ENCODE measurements around the gene GRM1. TPM values are rescaled to one million over a fixed set of nuclear protein-coding genes. Genes with fewer than 3 reads are reported as not detected.
A peak's percentile ranks its signal among the peaks of the same experiment; 100 is the strongest.

Gene GRM1
- total and polyA plus RNA-seq, 2 experiments from 2014 or later, result not detected

- Histone ChIP-seq H3K4me3 (no peak overlapping the region), H3K4me2 (ENCODE audit: unreplicated experiment) (no peak overlapping the region), H3K4me1 (ENCODE audit: insufficient read depth) (peaks cover 41% of the 10 kb centered on the region), H2AFZ (no peak overlapping the region), H3K79me2 (ENCODE audit: insufficient read depth) (no peaks in the 10 kb centered on the region), H3F3A (ENCODE audit: insufficient read depth) (peaks cover 34% of the 10 kb centered on the region), H3K9me2 (ENCODE audit: insufficient read depth) (no peaks in the 10 kb centered on the region), H3K36me3 (ENCODE audit: low read depth) (no peaks in the 10 kb centered on the region), H3K9me3 (ENCODE audit: low read depth) (no peaks in the 10 kb centered on the region), H3K27ac (no peak overlapping the region), H3K9ac (no peak overlapping the region), H4K20me1 (ENCODE audit: insufficient read depth) (no peaks in the 10 kb centered on the region), H3K27me3 (replicated peaks; ENCODE audit: insufficient read depth) (no peaks in the 10 kb centered on the region)
- WGBS, 2 experiments (ENCODE audit: low coverage in 1 of 2, low lambda C conversion rate in 2 of 2, missing lambda C conversion rate in 2 of 2), result 53 to 60% methylated on average over 4 of the region's 4 CpGs
- no peak for TF ChIP-seq EZH2 (IDR thresholded peaks at IDR 0.05; ENCODE audit: insufficient read depth, poor library complexity, severe bottlenecking)
- no peak for TF ChIP-seq EZH2phosphoT487 (IDR thresholded peaks at IDR 0.05; ENCODE audit: insufficient read depth, low read depth)
- peak; percentile 46 for DNase-seq
- in situ Hi-C loops (cut with MboI), result no loop called here
Measured at GRCh38 chr6:146361128-146361924, 332.5 kb downstream of the GRM1 start.

- in situ Hi-C loops (cut with MboI), result no loop called here
- TF ChIP-seq EZH2phosphoT487 (IDR thresholded peaks at IDR 0.05; ENCODE audit: insufficient read depth, low read depth) (no peak), EZH2 (IDR thresholded peaks at IDR 0.05; ENCODE audit: insufficient read depth, poor library complexity, severe bottlenecking) (no peak)
- no peaks in the 10 kb centered on the region for H3K27me3 ChIP-seq (replicated peaks; ENCODE audit: insufficient read depth)
Measured at GRCh38 chr6:146363838-146364607, 335.2 kb downstream of the GRM1 start.

GRCh38 chr6:146364816-146365594 lies 336.1 kb downstream of the GRM1 start:
- 77 to 88% methylated on average over 3 of the region's 3 CpGs for WGBS, 2 experiments (ENCODE audit: low coverage in 1 of 2, low lambda C conversion rate in 2 of 2, missing lambda C conversion rate in 2 of 2)

More at GRCh38 chr6:146363838-146364607, 335.2 kb downstream of the GRM1 start:
- no peaks in the 10 kb centered on the region for H3K79me2 ChIP-seq (ENCODE audit: insufficient read depth)
- DNase-seq, result no peak
- no peaks in the 10 kb centered on the region for H3K9me3 ChIP-seq (ENCODE audit: low read depth)
- H4K20me1 ChIP-seq (ENCODE audit: insufficient read depth), result no peaks in the 10 kb centered on the region
- H3K36me3 ChIP-seq (ENCODE audit: low read depth), result no peaks in the 10 kb centered on the region
- H3K9me2 ChIP-seq (ENCODE audit: insufficient read depth), result no peaks in the 10 kb centered on the region
- 78 to 88% methylated on average over 7 of the region's 7 CpGs for WGBS, 2 experiments (ENCODE audit: low coverage in 1 of 2, low lambda C conversion rate in 2 of 2, missing lambda C conversion rate in 2 of 2)
- H3K9ac ChIP-seq, result no peak overlapping the region
- peaks cover 22% of the 10 kb centered on the region for H3K4me1 ChIP-seq (ENCODE audit: insufficient read depth)
- no peak overlapping the region for H3K4me2 ChIP-seq (ENCODE audit: unreplicated experiment)
- no peak overlapping the region for H2AFZ ChIP-seq
- no peak overlapping the region for H3K4me3 ChIP-seq
- H3K27ac ChIP-seq, result no peak overlapping the region
- peaks cover 10% of the 10 kb centered on the region for H3F3A ChIP-seq (ENCODE audit: insufficient read depth)

GRCh38 chr6:146367061-146367460 lies 338.2 kb downstream of the GRM1 start:
- H2AFZ ChIP-seq, result no peak overlapping the region
- in situ Hi-C loops (cut with MboI), result no loop called here
- no peaks in the 10 kb centered on the region for H3K36me3 ChIP-seq (ENCODE audit: low read depth)
- WGBS, 2 experiments (ENCODE audit: low coverage in 1 of 2, low lambda C conversion rate in 2 of 2, missing lambda C conversion rate in 2 of 2), result 56 to 58% methylated on average over 1 of the region's 1 CpG
- no peaks in the 10 kb centered on the region for H3K79me2 ChIP-seq (ENCODE audit: insufficient read depth)
- peaks cover 10% of the 10 kb centered on the region for H3K4me1 ChIP-seq (ENCODE audit: insufficient read depth)
- H4K20me1 ChIP-seq (ENCODE audit: insufficient read depth), result no peaks in the 10 kb centered on the region
- no peak overlapping the region for H3K9ac ChIP-seq
- DNase-seq, result no peak
- no peaks in the 10 kb centered on the region for H3K9me2 ChIP-seq (ENCODE audit: insufficient read depth)
- no peak overlapping the region for H3K27ac ChIP-seq
- no peaks in the 10 kb centered on the region for H3K27me3 ChIP-seq (replicated peaks; ENCODE audit: insufficient read depth)
- no peak overlapping the region for H3K4me3 ChIP-seq
- no peak for TF ChIP-seq EZH2 (IDR thresholded peaks at IDR 0.05; ENCODE audit: insufficient read depth, poor library complexity, severe bottlenecking)
- no peak for TF ChIP-seq EZH2phosphoT487 (IDR thresholded peaks at IDR 0.05; ENCODE audit: insufficient read depth, low read depth)
- H3F3A ChIP-seq (ENCODE audit: insufficient read depth), result no peaks in the 10 kb centered on the region
- no peak overlapping the region for H3K4me2 ChIP-seq (ENCODE audit: unreplicated experiment)
- no peaks in the 10 kb centered on the region for H3K9me3 ChIP-seq (ENCODE audit: low read depth)

More at GRCh38 chr6:146364816-146365594, 336.1 kb downstream of the GRM1 start:
- Histone ChIP-seq H3K4me2 (ENCODE audit: unreplicated experiment) (no peak overlapping the region), H3K36me3 (ENCODE audit: low read depth) (no peaks in the 10 kb centered on the region), H3K27me3 (replicated peaks; ENCODE audit: insufficient read depth) (no peaks in the 10 kb centered on the region), H3K79me2 (ENCODE audit: insufficient read depth) (no peaks in the 10 kb centered on the region), H3K9me3 (ENCODE audit: low read depth) (no peaks in the 10 kb centered on the region), H2AFZ (no peak overlapping the region), H3F3A (ENCODE audit: insufficient read depth) (peaks cover under 1% of the 10 kb centered on the region; the same call in 1 of the 2 replicates), H3K27ac (no peak overlapping the region), H3K4me1 (ENCODE audit: insufficient read depth) (peaks cover 16% of the 10 kb centered on the region), H4K20me1 (ENCODE audit: insufficient read depth) (no peaks in the 10 kb centered on the region), H3K4me3 (no peak overlapping the region), H3K9me2 (ENCODE audit: insufficient read depth) (no peaks in the 10 kb centered on the region), H3K9ac (no peak overlapping the region)
- in situ Hi-C loops (cut with MboI), result no loop called here
- TF ChIP-seq EZH2phosphoT487 (IDR thresholded peaks at IDR 0.05; ENCODE audit: insufficient read depth, low read depth) (no peak), EZH2 (IDR thresholded peaks at IDR 0.05; ENCODE audit: insufficient read depth, poor library complexity, severe bottlenecking) (no peak)
- peak; percentile 44 for DNase-seq

Data from GM23248 (cell line).